ENCODE data around the gene DSE.

Gene DSE

DNA sequence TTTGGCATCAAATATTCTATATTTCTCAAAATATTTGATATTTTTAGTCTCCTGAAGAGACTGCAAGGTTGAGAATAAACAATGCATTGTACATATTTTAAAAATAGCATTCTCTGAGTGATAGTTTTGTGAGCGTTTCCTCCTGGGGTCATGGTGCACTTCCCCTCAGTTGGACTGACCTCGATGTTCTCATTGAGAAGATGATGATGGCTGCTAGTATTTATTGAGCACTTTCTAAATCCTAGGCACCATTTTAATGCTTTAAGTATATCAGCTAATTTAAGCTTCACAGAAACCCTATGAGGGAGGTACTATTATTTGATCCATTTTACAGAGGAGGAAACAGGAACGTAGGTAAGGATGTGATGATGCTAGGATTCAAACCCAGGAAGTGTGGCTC, 18.2 kb downstream of the DSE start:
- no peak for FAIRE-seq

DNA sequence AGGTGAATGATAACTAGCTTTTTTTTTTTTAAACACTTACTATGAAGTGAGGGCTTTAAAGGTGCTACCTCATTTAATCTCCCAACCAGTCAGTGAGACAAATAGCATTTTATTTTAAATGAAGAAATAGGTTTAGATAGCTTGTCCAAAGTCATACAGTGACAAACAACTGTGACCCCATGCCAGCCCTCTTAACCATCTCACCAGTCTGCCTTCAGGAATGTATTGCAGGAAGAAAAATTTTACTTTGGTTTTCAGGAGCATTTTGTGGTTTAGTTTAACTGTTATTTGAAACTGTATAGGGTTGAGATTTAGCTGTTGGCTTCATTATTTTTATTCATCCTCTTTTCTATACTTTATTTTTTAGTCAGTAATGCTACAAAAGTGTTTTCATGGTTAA, 18.6 kb downstream of the DSE start:
- no peak for FAIRE-seq

DNA sequence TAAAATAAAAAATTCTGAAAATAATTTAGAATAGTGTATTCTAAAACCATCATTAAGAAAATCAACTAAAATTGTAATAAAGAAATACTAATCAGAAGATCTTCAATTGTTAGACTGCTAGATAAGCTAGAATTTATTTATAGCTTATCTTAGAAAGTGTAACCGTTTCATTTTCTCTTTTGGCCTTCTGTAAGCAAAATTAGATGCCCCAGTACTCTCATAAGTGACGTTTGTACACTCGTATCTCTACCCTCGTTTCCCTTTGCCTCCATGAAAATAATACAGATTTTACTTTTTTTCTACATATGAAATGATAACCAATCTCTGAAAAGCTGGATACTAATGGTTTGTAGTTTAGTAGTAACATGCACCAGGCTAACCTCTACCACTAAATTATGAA, 19.8 kb downstream of the DSE start:
- FAIRE-seq = no peak

DNA sequence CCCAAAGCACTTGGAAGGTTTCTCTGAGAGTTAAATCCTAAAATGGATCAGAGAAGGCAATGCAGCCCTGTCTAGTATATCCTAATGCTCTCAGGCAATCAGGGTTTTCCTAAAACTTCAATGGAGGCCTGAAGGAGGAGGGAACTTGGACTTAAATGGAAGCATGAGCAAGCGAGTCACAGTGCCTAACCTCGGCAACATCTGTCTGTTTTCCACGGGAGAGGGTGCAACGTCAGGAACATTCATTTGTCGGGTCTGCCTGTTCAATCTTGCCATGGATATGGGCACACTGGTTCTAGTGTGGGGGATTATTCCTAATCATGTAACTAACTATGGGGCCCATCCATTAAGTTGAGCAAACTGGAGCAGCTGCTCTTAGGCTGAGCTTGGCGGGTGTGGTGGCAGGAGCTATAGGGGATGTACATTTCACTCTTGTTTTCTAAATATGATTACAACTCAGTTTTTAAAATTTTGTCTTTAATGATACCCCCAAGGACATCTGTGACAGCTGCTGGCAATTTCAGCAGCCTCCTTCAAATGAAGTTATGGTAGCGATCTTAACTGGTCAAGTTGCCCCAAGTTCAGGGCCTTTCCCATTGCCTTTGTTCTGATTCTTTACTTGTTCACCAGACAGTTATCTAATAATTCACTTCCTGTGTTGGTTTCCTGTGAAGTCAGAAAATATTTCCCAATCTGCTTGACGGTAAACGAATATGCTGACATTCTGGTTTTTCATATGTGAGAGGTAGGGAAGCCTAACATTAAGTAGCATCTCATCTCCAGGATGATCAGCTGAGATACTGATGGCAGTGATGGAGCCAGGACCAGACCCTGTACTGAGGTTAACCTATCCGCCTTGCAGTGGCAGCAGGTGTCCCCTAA, 21.6 kb downstream of the DSE start:
- no peak for FAIRE-seq

DNA sequence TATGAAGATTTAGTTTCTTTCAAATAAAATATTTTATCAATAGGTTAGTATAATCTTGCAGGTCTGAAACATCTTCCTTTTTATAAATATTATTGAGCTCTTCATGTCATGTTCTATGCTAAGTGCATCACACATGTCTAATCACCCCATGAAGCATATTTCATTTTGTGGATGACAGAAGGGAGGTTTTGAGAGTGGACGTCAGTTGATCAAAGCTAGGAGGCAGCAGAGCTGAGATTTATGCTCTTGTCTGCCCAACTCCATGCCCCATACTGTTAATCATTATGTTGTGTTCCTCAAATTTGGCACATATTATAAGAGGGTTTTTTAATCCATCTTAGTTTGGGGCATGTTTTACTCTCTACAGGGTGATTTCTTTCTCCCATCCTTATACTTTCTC, 22.7 kb downstream of the DSE start:
- FAIRE-seq = no peak

DNA sequence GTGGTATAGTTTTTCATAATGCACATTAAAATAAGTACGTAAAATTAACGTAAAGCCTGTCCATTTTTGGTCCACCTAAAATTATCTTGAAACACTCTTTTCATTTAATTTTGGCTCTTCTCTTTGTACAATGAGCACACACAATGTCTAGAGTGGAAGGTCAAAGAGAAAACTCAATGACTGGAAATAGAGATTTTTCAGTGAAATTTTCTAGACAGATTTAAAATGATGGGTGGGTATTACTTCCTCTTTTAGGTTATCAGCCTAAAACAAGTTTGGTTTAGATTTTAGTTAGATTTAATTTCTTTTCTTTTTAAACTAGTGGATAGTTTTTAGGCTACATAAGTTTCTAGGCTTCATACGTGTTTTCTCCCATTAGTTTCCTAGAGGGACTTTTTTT, 24.9 kb downstream of the DSE start:
- FAIRE-seq = no peak

DNA sequence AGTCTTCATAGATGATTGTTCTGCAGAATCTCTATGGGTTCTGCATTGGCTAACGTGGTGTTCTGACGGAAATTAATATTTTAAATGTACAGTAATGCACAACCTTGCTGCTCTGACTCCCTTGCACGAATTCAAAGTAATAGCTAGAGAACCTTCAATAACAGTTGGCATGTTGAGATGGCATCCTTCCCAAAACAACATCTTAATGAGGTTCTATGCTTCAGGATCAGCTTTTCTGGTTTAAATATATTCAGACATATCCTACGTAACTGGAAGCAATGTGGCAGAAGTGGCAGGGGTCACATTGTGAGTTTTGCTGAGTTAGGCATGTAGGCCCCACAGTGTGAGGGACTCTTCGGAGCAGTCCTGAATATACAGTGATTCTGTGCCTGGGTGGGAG, 25.7 kb downstream of the DSE start:
- FAIRE-seq = no peak

DNA sequence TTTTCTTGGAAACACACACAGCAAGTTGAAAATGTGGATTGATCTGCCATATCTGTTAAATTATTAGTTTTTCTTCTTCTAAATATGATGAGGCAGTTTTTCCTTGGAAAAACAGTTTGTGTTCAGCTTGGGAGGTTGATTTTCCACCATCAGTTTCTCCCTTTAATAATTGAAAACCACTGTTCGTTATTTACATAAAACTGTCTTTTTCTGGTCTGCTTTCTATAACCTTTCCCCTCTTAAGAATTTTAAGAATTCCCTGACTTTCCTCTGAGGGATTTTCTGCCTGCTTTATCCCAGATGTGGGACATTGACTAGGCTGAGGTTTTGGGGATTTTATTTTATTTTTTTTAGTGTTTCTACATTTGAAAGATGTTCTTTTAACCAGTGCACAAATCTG, 27.2 kb downstream of the DSE start:
- FAIRE-seq = peak; percentile 99

DNA sequence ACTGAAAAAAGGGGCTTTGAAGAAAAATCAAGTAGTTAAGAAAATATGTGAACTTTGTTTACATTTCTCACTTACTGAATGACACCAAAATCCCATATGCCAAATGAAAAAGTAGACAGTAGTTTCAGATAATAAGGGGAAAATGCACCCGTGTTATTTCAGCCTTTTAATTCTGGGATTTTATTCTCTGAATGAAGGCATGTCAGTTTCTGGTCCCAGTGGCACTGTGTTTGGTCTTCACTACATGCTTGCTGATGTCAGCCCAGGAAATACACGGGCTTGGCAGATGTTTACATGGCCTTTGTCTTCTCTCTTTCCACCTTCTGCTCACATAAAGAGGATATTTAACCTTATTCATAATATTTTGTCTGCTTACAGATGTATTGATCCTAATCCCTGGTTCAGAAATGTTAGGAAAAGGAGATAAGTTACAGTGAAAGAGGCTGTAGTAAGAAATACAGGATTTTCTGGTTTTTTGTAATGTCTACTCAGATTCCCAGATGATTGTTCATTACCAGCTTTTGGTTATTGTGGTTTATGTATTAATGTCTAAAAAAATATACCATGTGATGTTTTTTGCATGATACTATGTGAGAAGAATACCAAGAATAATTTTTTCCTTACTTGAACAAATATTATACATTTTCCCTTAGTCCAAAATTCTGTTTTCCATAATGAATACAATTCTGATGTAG, 27.7 kb downstream of the DSE start:
- FAIRE-seq = peak; percentile 79

DNA sequence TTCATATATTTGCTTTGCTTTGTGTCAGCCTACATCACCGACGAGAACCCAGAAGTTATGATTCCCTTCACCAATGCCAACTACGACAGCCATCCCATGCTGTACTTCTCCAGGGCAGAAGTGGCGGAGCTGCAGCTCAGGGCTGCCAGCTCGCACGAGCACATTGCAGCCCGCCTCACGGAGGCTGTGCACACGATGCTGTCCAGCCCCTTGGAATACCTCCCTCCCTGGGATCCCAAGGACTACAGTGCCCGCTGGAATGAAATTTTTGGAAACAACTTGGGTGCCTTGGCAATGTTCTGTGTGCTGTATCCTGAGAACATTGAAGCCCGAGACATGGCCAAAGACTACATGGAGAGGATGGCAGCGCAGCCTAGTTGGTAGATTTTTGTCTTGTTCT, 28.5 kb downstream of the DSE start:
- FAIRE-seq = no peak

DNA sequence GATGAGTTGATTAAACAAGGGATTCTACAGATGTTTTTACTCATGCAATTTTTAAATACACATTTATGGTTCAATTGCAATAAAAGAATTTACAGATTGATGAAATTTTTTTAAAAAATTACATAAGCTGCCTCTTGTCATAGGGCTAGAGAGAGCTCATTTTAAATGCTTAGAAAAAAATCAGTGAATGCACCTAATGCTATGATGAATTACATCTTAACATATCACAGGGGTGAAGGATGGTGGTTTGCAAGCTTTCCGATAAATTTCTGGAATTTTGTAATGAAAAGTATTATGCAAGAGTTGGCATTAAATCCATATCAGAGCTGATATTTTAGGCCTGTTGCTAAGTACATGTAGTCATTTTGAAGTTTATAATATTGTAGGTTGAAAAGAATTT, 29.6 kb downstream of the DSE start:
- FAIRE-seq = no peak

DNA sequence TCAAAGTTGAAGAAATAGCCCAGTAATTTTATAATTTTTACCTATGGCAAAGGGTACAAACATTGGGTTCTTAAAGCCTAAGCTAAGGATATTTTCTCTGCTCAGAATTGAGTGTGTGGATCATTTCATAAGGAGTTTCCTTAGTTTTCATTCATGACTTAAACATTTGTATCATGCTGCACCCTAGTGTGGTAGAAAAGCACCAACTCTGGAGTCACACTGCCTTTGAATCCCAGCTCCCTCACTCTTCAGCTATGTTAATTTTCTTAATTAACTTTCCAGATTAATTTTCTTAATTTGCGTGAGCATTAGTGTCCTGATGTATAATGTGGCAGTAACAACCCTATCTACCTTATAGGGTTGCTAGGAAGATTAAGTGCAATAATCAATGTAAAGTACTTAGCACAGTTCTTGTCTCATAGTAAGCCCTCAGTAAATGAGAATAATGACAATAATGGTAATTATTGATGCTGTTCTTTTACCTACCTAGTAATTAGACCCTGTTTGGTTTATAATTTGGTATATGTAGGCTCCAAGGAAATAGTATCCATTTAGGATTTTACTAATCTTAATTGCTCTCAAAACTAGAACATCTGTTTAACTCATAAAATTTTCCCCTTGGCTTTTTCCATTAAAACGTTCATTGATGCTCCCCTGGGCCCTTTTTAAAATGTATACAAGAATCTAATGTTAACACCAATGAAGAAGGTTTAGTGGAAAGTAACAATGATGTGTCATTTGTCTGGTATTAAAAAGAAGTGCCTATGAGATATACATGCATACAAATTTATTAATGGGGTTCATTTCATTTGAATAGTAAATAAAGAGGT, 31.6 kb downstream of the DSE start:
- no peak for FAIRE-seq

DNA sequence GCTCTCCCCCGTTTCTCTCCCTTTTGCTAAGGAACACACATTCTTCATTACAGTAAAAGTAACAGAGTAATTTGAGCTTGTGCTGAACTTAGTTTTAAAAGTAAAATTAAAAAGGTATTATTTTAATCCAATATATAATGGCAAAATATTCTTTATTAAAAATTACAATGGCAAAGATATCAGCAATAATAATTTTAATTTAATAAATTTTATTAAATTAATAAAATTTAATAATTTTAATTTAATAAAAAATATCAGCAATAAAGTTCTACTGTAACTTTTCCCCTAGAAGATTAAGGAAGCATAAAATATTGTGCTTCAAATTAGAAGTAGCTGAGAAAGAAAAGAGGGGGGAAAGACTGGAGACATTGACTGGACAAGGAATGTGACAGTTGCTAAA, 32.5 kb downstream of the DSE start:
- FAIRE-seq = peak; percentile 73

DNA sequence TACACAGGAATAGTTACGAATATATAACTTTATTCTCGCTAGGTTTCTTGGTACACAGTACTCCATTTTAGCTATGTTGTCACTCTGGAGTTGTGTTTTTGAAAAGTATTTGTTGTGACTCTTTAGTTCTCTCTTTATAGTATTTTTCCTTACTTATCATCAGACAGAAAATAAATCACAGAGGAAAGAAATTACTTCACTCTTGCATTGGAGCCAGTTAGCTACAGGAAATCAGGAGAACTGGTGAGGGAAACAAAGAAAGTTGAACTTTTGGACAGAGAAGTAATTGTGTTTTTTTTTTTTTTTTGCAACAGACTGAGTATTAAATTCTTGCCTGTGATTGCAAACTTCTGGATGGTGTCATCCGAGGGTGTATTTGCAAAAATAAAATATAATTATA, 33.9 kb downstream of the DSE start:
- no peak for FAIRE-seq

DNA sequence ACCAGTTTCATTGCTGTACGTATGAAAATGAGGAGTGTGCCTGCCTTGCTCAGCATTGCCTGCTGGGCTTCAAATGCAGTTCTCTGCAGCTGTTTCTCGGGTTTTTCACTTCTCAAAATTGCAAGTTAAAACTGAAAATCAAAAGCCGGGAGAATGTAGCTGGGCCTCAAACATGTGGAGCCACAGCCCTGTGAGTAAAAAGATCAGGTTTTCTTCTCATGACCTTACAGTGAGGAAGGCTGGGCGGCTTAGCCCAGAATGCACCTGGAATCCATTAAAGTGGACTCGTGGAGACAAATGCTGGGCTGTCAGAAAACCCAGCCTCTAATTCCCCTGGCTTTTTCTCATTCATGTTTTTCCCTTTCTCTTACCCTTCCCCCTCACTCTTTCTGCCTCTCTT, 34.4 kb downstream of the DSE start:
- FAIRE-seq = no peak

DNA sequence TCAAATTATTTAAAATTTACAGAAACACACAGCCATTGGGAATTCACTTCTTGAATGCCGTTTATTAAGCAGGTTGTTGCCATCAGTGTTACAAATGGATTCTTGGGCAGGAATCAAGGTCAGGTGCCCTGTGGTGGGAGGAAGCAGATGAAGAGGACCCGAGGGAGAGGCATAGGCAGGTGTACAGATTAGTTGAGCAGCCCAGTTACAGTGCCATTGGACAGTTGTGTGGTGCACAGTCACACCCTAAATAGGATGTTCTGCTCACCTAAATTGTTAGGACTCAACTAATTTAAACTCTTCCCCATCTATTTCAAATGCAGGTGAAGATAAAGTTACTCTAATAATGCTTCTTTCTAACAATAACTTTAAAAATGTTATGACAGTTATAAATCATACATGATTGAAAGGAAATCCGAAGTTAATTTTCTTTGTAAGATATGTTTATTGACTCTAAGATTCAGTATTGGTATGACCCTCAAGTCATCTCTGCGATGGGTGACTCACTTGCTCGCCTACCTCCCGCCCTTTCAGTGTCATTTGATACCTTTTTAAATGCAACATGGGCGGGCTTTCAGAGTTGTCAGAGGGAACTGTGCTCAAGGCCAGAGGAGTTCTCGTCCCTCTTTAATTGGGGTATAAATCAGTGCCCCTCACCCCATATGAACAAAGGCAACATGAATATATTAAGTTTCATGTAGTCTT, 35.1 kb downstream of the DSE start:
- FAIRE-seq = no peak

DNA sequence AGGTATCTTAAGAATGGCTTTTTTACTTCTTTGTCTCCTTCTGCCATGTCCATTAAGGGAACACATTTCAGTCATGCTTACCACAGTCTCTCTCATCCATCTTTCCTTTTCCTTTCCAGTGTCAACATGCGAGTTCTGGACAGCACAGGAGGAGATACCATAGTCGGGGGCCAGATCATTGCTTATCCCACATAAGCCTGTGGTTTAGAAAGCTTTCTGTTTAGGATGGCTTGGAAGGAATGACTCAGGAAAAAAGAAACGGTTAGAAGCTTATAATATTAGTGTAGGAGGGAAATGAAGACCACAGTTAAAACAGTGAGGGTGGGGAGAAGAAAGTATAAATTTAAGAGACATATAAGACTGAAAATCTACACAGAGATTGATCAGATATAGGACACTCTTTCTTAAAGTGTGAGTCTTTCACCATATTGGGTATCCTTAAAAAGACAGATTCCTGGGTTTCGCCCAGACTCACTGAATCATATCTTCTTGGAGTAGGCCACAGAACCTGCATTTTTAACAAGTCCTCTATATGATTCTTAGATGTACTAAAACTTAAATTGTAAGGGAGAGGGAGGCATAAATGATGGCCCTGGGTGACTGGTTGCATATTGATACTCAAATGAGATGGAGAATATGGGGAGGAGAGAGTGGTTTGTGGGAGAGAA, 36.1 kb downstream of the DSE start:
- no peak for FAIRE-seq

DNA sequence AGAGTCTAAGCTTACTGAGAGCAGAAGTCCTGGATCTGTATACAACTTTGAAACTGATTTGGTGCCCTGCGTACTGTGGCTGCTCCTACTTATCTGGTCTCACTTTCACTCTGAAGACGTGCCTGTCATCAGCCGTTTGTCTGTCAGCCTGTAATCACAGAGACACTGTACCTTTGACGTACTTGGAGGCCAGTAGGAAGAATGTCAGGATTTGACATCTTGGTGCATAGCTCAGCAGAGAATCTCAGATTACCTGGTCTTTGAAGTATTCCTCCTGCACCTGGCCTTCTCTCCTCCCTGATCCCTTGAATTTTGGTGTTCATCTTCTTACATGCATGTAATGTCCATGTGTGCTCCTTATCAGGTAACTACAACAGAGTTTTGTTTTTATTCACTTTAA, 37.7 kb downstream of the DSE start:
- no peak for FAIRE-seq

DNA sequence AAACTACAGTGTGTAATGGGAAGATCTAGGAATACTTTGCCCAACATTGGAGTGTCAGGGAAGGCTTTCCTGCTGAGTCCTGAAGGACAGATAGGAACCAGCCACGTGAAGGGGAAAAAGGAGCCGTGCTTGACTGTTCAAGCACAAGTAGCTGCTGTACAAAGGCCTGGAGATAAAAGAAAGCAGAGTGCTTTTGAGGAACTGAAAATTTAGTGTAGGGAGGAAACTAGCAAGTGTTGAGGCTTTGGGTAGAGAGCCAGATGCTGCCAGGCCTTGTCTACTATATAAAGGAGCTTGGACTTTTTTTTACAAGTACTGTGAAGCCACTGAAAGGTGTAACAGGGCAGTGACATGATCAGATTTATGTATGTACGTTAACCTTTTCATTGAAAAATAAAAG, 39.0 kb downstream of the DSE start:
- no peak for FAIRE-seq

DNA sequence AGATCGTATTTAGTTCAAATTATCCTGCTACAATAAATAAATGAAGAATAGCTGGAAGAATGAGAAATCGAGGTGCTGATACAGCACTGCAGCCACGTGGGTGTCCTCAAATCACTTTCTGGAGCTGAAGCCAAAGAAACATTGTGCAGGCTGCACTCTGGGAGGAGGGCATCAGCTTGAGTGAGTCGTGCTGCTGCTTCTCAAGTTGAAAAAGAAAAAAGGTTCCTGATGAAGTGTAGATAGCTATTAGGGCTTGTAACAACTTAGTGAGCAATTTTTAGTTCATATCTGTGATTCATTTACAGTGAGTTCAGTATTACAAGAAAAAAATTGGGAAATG, 40.5 kb downstream of the DSE start:
- no peak for FAIRE-seq

DNA sequence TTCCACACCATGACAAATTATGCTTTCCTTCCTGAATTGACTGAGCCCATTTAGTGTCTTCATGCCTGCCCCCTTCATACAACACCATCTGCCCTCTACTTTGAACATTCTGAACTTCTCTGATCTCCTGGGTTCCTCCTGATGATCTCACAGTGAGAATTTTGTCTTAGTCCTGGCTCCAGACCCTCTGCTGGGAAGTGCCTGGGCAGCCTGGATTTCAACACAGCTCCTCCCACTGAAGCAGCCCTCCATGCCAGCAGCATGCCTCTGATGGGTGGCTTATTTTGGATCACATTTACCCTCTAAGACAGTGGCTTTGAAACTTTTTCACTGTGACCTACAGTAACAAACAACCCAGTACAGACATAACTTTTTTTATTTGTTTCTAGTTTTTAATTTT, 41.5 kb downstream of the DSE start:
- FAIRE-seq = no peak

DNA sequence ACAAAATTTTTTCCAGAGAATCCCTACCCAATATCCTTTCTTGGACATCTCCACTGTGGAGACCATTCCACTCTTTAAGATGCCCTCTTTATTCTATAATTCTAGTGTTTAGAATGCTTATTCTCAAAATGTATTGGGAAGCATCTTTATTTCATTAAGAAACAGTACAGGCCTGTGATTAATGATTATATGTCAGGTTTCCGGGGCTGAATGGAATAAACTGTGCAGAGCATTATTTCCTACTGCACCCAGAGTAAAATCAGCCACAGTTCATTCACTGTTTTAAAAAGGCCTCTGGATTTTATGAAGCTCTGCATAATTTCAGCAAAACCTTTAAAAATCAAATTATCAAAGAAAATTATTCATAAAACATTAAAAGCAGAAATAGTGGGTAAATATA, 42.6 kb downstream of the DSE start:
- no peak for FAIRE-seq

DNA sequence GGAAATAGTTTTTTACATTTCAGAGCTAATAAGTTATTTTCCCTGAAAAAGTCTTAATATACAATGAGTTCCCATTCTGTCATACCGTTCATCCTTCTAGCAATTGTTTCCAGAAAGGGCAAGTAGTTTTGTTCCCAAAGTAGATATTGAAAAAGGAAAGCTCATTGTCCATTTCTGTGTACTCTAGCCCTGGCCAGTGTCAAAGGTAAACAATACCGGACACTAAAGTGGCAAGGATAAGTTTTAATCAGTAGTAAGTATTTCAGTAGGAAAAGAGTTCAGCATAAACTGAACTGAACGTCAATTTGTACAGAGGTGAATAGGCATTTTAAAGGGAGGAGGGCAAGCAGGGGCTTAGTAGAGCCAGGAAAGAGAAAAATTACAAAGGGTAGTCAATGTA, 46.9 kb downstream of the DSE start:
- no peak for FAIRE-seq
